GM10248 (cell line): ENCODE results near the gene VEGFB.
"Not testable (repeated sequence)": the region's sequence is repeated elsewhere in the genome, so short reads cannot be mapped to it uniquely, and the experiment has no call there.

Source experiments
- CTCF ChIA-PET: fragments of 300-600 bp; sonication (Branson Sonifier 250); formaldehyde crosslinking; extraction: SDS; loops from one replicate; lab custom pipeline; 2021; ENCODE audit warnings: antibody characterized with exemption; lab: Yijun Ruan, JAX
- POLR2A ChIA-PET: fragments of 350-650 bp; sonication (Branson Sonifier 250); formaldehyde crosslinking; extraction: SDS; loops from one replicate; lab custom pipeline; 2020; ENCODE audit warnings: antibody characterized with exemption; lab: Yijun Ruan, JAX
- DNase-seq: peaks from one replicate; pipeline ENCODE4 v3.0.0; 2012; ENCODE audit errors: extremely low spot score
- CTCF ChIP-seq: IDR thresholded peaks from 2 replicates; pipeline ENCODE4 v1.5.1; 2012; ENCODE audit warnings: mild to moderate bottlenecking, low read depth; ENCODE audit errors: extremely low read depth, missing control alignments, control extremely low read depth

Gene VEGFB

GRCh38 chr11:64245797-64246620 is 11.6 kb downstream of the VEGFB start:
- no peak for DNase-seq
- TF ChIP-seq CTCF: no peak
- CTCF ChIA-PET: interaction anchor here (1.2 to 3.7 kb wide), 10 partner anchors 9 to 58 kb away, joined by 3 to 26 read pairs (median 6); partner anchors contain the start of genes NUDT22 and TRPT1
- POLR2A ChIA-PET: interaction anchor here (0.6 to 1.0 kb wide), 4 partner anchors 20 to 304 kb away, joined by 3 read pairs; partner anchors contain the start of gene STIP1

- DNase-seq: not testable (repeated sequence)
- ChIA-PET CTCF (interaction anchor here (0.8 to 3.7 kb wide), 7 partner anchors 9 to 57 kb away, joined by 3 to 26 read pairs (median 6); partner anchors contain the start of genes NUDT22 and TRPT1), POLR2A (interaction anchor here (0.6 to 0.7 kb wide), 3 partner anchors 66 to 304 kb away, joined by 3 read pairs; no protein-coding TSS in a partner anchor)
These were observed 12.2 kb downstream of the VEGFB start for GRCh38 chr11:64246621-64246870.

GRCh38 chr11:64246871-64247728 is 12.7 kb downstream of the VEGFB start, which contains the start of gene PPP1R14B:
PPP1R14B (minus strand) TSS chr11:64246943; CDS start chr11:64246673, 270 bp downstream.
- DNase-seq: peak; percentile 85
- TF ChIP-seq CTCF: no peak
- POLR2A ChIA-PET: interaction anchor here (0.6 kb wide), 2 partner anchors 67 to 106 kb away, joined by 3 read pairs; no protein-coding TSS in a partner anchor
- CTCF ChIA-PET: interaction anchor here (0.8 to 3.7 kb wide), 7 partner anchors 20 to 59 kb away, joined by 3 to 26 read pairs (median 4); no protein-coding TSS in a partner anchor

GRCh38 chr11:64247729-64248531 is 13.5 kb downstream of the VEGFB start:
- ChIA-PET POLR2A (interaction anchor here (0.6 kb wide), 1 partner anchor 64 kb away, joined by 5 read pairs; no protein-coding TSS in a partner anchor), CTCF (interaction anchor here (0.9 to 4.6 kb wide), 6 partner anchors 17 to 60 kb away, joined by 3 to 134 read pairs (median 5); partner anchors contain the start of genes CATSPERZ and ESRRA)
- no peak for DNase-seq
- no peak for TF ChIP-seq CTCF

- POLR2A ChIA-PET: interaction anchor here (0.6 kb wide), 2 partner anchors 21 to 64 kb away, joined by 3 to 5 read pairs; no protein-coding TSS in a partner anchor
- CTCF ChIA-PET: interaction anchor here (1.1 to 4.6 kb wide), 3 partner anchors 17 to 54 kb away, joined by 4 to 134 read pairs (median 48); partner anchors contain the start of genes CATSPERZ and ESRRA
- no peak for DNase-seq
These were observed 14.2 kb downstream of the VEGFB start for GRCh38 chr11:64248578-64248977.

More at GRCh38 chr11:64248578-64248977, 14.2 kb downstream of the VEGFB start:
- TF ChIP-seq CTCF: no peak
